ENCODE results near the gene NFATC2IP.

NFATC2IP gene

DNA sequence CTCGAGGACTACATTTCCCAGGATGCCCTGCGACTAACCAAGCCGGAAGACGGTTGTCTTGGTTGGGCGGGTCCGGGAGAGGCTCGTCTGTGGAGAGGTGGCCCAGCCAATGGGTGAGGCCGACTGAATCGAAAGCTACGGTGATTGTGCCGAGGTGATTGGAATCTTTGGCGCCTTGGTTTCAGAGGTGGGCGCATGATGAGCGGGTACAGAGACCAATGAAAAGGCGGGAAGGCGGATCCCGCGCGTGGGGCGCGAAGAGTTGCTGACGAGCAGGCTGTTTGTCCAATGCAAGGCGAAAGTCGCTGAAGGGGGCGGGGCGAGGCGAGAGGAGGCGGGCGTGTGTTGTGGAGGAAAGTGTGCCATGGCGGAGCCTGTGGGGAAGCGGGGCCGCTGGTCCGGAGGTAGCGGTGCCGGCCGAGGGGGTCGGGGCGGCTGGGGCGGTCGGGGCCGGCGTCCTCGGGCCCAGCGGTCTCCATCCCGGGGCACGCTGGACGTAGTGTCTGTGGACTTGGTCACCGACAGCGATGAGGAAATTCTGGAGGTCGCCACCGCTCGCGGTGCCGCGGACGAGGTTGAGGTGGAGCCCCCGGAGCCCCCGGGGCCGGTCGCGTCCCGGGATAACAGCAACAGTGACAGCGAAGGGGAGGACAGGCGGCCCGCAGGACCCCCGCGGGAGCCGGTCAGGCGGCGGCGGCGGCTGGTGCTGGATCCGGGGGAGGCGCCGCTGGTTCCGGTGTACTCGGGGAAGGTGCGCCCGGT is at the start of gene NFATC2IP:
Gene NFATC2IP (plus strand): TSS at position 290 of the 762 bp plus-strand sequence. CDS start 75 bp downstream, at position 365.
- peaks cover 29% of the 10 kb centered on the region for H3K4me1 Mint-ChIP-seq (ENCODE audit: low read depth)
- peak within 1 kb of the TSS; percentile 97 for H3K27ac Mint-ChIP-seq
- H3K4me3 Mint-ChIP-seq = peak within 1 kb of the TSS; percentile 95

GRCh38 chr16:28901862-28902261 is 48.9 kb upstream of the NFATC2IP start:
- Mint-ChIP-seq H3K4me3 (no peak overlapping the region), H3K9me3 (ENCODE audit: low read depth) (no peaks in the 10 kb centered on the region), H3K36me3 (no peaks in the 10 kb centered on the region), H3K27me3 (no peaks in the 10 kb centered on the region), H3K27ac (no peak overlapping the region), H3K4me1 (ENCODE audit: low read depth) (peaks cover 4% of the 10 kb centered on the region)

More for the DNA sequence above, at the start of gene NFATC2IP:
- Mint-ChIP-seq H3K9me3 (ENCODE audit: low read depth) (no peaks in the 10 kb centered on the region), H3K36me3 (no peaks in the 10 kb centered on the region), H3K27me3 (no peaks in the 10 kb centered on the region)

- peaks cover 4% of the 10 kb centered on the region for H3K4me1 Mint-ChIP-seq (ENCODE audit: low read depth)
- H3K27me3 Mint-ChIP-seq = no peaks in the 10 kb centered on the region
- H3K27ac Mint-ChIP-seq = no peak overlapping the region
- no peaks in the 10 kb centered on the region for H3K9me3 Mint-ChIP-seq (ENCODE audit: low read depth)
- no peak overlapping the region for H3K4me3 Mint-ChIP-seq
- H3K36me3 Mint-ChIP-seq = no peaks in the 10 kb centered on the region
Measured at GRCh38 chr16:28902909-28903308, 47.8 kb upstream of the NFATC2IP start.

DNA sequence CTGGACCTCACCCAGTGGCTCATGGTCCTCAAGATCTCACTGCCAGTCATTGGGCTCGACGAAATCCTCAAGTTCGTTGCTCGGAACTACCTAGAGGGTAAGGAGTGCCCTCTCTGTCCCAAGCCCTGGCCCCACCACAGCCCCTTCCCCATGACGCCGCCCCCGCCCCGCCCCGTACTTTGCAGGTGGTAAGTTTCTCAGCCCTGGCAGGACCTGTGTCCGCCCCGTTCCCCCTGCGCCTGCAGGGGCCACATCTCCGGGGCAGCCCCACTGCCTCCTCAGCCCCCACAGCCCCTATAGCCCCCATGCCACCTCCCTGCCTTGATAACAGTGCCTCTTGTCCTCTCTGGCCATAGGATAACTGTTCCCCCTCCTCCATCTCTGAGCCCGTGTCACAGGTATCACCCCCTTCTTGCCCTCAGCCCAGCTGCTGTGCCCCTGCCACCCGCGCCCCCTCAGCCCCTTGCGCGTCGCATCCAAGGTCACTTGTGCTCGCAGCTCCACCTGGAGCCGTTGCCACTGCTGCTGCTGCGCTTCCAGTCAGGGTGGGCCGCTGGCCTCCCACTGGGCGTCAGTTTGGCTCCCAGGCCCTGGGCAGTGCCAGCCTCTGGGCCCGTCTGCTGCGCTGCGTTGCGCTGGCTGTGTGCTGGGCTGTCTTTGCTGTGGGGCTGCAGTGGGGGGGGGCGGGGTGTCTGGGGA is 47.2 kb upstream of the NFATC2IP start:
- Mint-ChIP-seq H3K36me3 (no peaks in the 10 kb centered on the region), H3K9me3 (ENCODE audit: low read depth) (no peaks in the 10 kb centered on the region), H3K27me3 (no peaks in the 10 kb centered on the region), H3K4me3 (no peak overlapping the region), H3K4me1 (ENCODE audit: low read depth) (peaks cover 4% of the 10 kb centered on the region), H3K27ac (no peak overlapping the region)

DNA sequence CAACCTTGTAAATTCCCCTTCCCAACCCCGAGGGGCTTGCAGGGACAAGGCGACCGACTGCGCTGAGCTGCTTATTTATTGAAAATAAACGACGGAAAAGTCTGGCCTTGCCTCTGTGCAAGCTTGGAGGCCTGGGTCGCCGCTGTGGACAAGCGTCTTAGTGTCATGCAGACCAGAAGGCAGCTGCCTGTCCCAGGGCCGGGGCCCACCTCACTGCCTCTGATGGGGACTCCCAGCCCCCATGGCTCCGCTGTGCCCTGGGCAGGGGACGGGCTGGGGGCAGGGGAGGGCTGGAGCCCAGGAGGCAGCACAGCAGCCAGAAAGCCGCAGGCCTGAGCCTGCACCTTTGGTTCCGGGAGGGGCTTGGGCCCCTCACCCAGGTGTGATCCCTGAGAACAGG is 46.4 kb upstream of the NFATC2IP start:
- no peak overlapping the region for H3K27ac Mint-ChIP-seq
- no peaks in the 10 kb centered on the region for H3K36me3 Mint-ChIP-seq
- no peaks in the 10 kb centered on the region for H3K9me3 Mint-ChIP-seq (ENCODE audit: low read depth)
- no peak overlapping the region for H3K4me3 Mint-ChIP-seq
- no peaks in the 10 kb centered on the region for H3K27me3 Mint-ChIP-seq
- H3K4me1 Mint-ChIP-seq (ENCODE audit: low read depth) = peaks cover 4% of the 10 kb centered on the region

DNA sequence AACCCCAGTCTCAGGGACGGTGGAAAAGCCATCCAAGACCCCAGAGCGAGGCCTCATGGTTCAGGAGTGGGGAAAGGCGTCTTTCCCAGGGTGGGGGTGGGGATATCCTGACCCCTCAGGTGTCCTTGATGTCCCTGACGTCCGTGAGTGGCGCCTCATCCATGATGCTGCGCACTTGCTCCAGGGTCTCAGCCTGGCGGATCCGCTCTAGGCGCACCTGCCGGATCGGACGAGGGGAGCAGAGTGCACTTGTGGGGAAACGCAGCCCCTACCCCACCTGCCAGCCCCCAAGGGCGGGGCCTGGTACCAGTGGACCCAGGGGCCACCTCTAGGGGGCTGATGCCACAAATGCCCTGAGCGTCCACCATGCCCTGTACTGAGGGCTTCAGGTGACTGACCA is 45.9 kb upstream of the NFATC2IP start:
- no peaks in the 10 kb centered on the region for H3K9me3 Mint-ChIP-seq (ENCODE audit: low read depth)

GRCh38 chr16:28905229-28905754 is 45.4 kb upstream of the NFATC2IP start:
- H3K27me3 Mint-ChIP-seq = no peaks in the 10 kb centered on the region
- no peaks in the 10 kb centered on the region for H3K9me3 Mint-ChIP-seq (ENCODE audit: low read depth)
- H3K4me1 Mint-ChIP-seq (ENCODE audit: low read depth) = peaks cover 4% of the 10 kb centered on the region
- no peak overlapping the region for H3K4me3 Mint-ChIP-seq
- H3K27ac Mint-ChIP-seq = no peak overlapping the region
- no peaks in the 10 kb centered on the region for H3K36me3 Mint-ChIP-seq

More for the DNA sequence above, 45.9 kb upstream of the NFATC2IP start:
- Mint-ChIP-seq H3K36me3 (no peaks in the 10 kb centered on the region), H3K27me3 (no peaks in the 10 kb centered on the region), H3K4me3 (no peak overlapping the region), H3K27ac (no peak overlapping the region), H3K4me1 (ENCODE audit: low read depth) (peaks cover 4% of the 10 kb centered on the region)

GRCh38 chr16:28905800-28906372 is 44.9 kb upstream of the NFATC2IP start:
- H3K4me3 Mint-ChIP-seq = no peak overlapping the region
- peaks cover 4% of the 10 kb centered on the region for H3K4me1 Mint-ChIP-seq (ENCODE audit: low read depth)
- H3K27me3 Mint-ChIP-seq = no peaks in the 10 kb centered on the region
- no peak overlapping the region for H3K27ac Mint-ChIP-seq
- no peaks in the 10 kb centered on the region for H3K36me3 Mint-ChIP-seq
- H3K9me3 Mint-ChIP-seq (ENCODE audit: low read depth) = no peaks in the 10 kb centered on the region

DNA sequence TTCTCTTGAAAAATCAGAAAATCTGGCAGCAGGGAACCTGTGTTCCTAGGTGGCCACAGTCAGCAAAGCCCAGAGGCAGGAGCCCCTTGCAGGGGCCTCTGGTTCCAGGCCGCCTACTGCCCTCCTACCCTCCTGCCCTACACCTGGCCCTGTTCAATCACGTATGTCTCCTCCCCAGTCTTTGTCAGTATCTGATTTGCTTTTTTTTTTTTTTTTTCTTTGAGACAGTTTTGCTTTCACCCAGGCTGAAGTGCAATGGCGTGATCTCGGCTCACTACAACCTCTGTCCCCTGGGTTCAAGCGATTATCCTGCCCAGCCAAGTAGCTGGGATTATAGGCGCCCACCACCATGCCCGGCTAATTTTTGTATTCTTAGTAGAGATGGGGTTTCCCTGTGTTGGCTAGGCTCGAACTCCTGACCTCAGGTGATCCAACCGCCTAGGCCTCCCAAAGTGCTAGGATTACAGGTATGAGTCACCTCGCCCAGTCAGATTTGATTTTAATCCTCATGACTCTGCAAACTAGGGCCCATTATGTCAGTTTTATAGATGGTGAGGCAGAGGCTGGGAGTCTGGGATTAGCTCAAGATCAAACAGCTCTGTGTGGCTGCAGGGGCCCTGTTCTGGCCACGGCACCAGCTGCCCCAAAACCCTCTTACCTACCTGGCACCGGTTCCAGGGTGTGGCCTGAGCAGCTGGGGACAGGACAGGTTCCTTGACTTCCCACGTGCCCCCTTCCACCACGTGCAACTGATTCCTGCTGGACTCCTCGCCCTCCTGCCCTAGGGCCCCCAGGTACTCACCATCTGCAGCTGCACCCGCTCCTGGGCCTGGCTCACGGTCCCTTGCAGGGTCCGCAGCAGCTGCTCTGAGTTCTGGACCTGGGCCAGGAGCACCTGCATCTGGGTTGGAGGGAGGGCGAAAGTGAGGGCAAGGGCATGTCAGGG is 40.4 kb upstream of the NFATC2IP start:
- Mint-ChIP-seq H3K9me3 (ENCODE audit: low read depth) (no peaks in the 10 kb centered on the region), H3K27ac (no peak overlapping the region), H3K27me3 (no peaks in the 10 kb centered on the region), H3K36me3 (peaks cover 4% of the 10 kb centered on the region), H3K4me1 (ENCODE audit: low read depth) (no peaks in the 10 kb centered on the region), H3K4me3 (no peak overlapping the region)

GRCh38 chr16:28912558-28912957 is 38.2 kb upstream of the NFATC2IP start:
- H3K4me1 Mint-ChIP-seq (ENCODE audit: low read depth) = no peaks in the 10 kb centered on the region
- H3K4me3 Mint-ChIP-seq = no peak overlapping the region
- no peaks in the 10 kb centered on the region for H3K27me3 Mint-ChIP-seq
- no peaks in the 10 kb centered on the region for H3K9me3 Mint-ChIP-seq (ENCODE audit: low read depth)
- peaks cover 9% of the 10 kb centered on the region for H3K36me3 Mint-ChIP-seq
- H3K27ac Mint-ChIP-seq = no peak overlapping the region

GRCh38 chr16:28913946-28914724 is 36.6 kb upstream of the NFATC2IP start:
- Mint-ChIP-seq H3K27me3 (no peaks in the 10 kb centered on the region), H3K36me3 (peaks cover 9% of the 10 kb centered on the region)

DNA sequence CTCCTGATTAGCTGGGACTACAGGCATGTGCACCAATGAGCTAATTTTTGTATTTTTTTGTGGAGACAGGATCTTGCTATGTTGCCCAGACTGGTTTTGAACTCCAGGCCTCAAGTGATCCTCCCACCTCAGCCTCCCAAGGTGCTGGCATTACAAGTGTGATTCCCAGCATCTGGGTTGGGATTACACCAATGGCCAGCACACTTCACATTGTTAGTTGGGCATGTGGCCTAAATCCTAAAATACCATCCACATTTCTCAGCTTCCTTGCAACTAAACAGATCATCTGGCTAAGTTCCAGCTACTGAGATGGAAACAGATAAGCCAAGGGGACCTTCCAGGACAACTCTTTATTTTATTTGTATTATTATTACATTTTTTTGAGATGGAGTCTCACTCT is 35.6 kb upstream of the NFATC2IP start:
- Mint-ChIP-seq H3K9me3 (ENCODE audit: low read depth) (no peaks in the 10 kb centered on the region), H3K27me3 (no peaks in the 10 kb centered on the region), H3K4me1 (ENCODE audit: low read depth) (no peaks in the 10 kb centered on the region), H3K36me3 (peaks cover 9% of the 10 kb centered on the region), H3K27ac (no peak overlapping the region), H3K4me3 (no peak overlapping the region)

More at GRCh38 chr16:28913946-28914724, 36.6 kb upstream of the NFATC2IP start:
- Mint-ChIP-seq H3K27ac (no peak overlapping the region), H3K4me3 (no peak overlapping the region), H3K9me3 (ENCODE audit: low read depth) (no peaks in the 10 kb centered on the region), H3K4me1 (ENCODE audit: low read depth) (no peaks in the 10 kb centered on the region)

GRCh38 chr16:28917095-28917494 is 33.6 kb upstream of the NFATC2IP start:
- Mint-ChIP-seq H3K36me3 (peaks cover 11% of the 10 kb centered on the region), H3K27ac (no peak overlapping the region), H3K9me3 (ENCODE audit: low read depth) (no peaks in the 10 kb centered on the region), H3K27me3 (no peaks in the 10 kb centered on the region), H3K4me3 (no peak overlapping the region), H3K4me1 (ENCODE audit: low read depth) (peaks cover 2% of the 10 kb centered on the region)

- no peak overlapping the region for H3K4me3 Mint-ChIP-seq
- H3K9me3 Mint-ChIP-seq (ENCODE audit: low read depth) = no peaks in the 10 kb centered on the region
- peaks cover 14% of the 10 kb centered on the region for H3K36me3 Mint-ChIP-seq
- H3K4me1 Mint-ChIP-seq (ENCODE audit: low read depth) = peaks cover 6% of the 10 kb centered on the region
- H3K27me3 Mint-ChIP-seq = no peaks in the 10 kb centered on the region
- no peak overlapping the region for H3K27ac Mint-ChIP-seq
Measured at GRCh38 chr16:28918698-28919097, 32.0 kb upstream of the NFATC2IP start.
